GM18526 (cell line): Measurements from ENCODE around the gene MICAL3.

Experiments
- POLR2A ChIP-seq: IDR thresholded peaks from 3 replicates; pipeline ENCODE4 v1.6.1; 2011; ENCODE audit not compliant: insufficient read length; ENCODE audit errors: extremely low read depth

The MICAL3 gene

DNA sequence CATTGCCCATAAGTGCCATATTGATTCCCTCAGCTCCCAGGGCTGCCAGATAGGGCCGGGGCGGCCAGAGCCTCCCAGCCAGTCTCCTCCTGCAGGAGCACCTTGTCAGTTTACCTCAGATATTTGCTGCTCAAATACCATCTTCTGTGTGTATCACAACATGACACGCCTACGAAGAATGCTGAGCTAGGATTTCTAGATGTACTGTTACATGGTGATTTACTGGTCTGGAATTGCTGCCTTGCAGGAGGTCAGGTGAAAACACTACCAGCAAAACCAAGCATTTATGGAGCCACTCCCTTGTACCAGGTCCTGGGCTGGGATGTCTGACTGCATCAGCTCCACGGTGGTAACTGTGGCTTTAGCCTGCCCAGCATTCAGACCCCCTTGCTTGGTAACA, 11.8 kb downstream of the MICAL3 start:
- TF ChIP-seq POLR2A = no peak

DNA sequence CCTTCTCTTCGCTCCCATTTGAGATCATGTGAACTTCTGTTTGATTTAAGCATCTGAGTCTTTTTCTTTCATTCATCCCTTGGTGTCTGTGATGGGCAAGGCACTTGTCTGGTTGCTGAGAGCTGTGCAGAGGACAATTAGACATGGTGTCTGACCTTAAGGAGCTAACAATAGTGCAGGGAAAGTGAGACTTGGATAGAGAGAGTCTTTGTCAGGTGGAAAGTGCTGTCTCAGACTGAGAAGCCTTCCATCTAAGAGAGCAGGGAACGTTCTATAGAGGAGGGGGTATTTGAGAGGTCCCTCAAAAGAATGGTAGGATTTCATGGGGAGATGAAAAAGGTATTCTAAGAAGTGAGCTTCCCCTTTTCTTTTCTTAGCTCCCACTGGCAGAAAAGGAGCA, 14.1 kb downstream of the MICAL3 start:
- no peak for TF ChIP-seq POLR2A

DNA sequence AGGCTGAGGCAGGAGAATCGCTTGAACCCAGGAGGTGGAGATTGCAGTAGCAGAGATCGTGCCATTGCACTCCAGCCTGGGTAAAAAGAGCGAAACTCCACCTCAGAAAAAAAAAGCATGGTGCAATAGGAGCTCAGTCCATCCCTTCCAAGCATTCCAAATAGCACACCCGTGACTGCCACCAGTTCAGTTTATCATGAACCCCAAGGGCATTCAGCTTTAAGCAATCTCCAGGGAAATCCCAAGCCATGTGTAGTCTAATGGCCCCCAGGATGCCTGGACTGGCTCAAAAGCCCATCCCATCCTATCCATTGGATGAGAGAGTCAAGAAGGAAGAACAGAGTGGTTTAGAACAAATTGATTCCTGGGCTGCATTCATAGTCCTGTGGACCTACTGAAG, 16.2 kb downstream of the MICAL3 start:
- no peak for TF ChIP-seq POLR2A

DNA sequence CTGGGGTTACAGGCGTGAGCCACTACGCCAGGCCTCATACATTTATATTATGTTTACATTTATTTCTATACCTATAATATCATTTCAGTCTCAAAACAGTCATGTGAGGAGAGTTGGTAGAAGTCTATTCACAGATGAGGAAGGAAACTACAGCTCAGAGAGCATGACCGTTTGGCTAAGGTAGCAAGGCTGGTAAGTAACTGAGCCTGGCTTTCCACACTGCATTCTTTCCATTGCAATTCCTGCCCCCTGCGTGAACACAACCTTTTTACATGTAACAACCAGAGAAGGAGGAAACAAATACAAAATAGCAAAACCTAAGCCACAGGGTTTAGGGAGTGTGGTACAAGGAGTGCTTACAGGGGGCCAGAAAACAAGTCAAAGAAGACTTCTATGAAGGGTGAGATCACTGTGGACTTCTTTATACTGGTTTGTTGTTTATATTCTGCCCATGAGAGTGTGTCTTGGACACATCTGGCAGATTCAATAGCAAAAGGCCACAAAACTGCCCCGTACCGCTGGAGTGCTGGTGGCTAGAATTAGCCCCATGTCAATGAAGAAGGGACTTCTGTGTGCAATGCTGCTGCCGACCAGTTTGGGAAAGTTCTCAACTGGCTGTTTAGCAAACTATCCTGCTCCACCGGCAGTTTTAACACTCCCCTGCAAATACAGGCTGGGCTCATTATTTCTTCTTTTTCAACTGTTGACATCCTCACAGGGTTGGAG, 19.0 kb downstream of the MICAL3 start:
- no peak for TF ChIP-seq POLR2A

DNA sequence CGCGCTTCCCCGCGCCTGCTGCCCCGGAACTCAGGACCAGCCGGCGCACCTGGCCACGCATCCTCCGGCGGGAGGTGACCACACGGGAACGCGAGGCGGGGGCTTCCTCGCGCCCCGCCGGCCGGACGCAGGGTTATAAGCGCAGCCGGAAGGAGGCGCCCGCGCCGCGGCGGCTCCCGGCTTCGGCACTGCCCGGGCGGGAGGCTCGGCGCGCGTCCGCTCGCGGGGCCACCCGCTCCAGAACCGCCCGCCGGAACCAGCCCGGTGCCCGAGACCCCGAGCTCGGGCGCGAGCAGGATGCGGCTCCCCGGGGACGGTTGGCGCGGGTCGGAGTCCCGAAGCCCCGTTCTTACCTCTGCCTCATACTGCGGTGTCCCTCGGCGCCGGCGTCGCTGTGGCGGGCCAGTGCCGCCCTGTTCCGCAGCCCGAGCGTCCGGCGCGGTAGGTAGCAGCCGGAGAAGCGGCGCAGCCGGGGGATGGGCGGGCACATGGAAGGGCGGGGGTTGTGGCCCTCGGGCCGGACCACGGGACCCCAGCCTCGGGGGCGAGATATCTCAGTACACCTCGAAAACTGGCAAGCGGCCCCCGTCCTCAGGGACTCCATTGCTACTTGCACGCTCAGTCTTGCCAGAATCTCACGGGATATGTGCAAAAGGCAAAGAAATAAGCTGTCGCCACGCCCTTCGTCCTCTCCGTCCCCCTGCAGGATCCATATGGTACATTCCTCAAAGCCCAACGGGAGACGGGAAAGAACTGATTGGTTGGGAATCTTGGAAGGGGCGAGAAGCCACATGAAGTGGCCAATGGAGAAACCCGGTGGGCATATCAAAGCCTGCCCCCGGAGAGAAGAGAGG, 23.1 kb downstream of the MICAL3 start:
- TF ChIP-seq POLR2A = peak; percentile 29

GRCh38 chr22:18000441-18001039, 23.8 kb downstream of the MICAL3 start:
- TF ChIP-seq POLR2A = no peak

DNA sequence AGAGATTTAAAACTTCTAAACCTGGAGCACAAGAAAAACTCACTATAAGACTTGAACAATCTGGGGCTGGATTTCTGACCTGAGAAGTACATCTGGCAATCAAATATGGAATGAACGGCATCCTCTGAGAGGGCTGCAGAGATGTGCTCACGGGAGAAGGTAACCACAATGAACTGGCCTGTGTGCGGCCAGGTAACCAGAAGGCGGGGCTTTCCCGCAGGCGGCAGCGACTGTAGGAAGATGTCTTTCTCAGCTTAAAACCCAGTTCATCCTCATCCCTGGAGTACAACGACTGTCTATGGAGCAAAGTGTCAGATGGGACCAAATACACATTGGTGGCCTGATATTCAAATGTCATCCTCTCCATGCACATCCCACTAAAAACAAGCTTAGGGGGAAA, 24.5 kb downstream of the MICAL3 start:
- TF ChIP-seq POLR2A = no peak

DNA sequence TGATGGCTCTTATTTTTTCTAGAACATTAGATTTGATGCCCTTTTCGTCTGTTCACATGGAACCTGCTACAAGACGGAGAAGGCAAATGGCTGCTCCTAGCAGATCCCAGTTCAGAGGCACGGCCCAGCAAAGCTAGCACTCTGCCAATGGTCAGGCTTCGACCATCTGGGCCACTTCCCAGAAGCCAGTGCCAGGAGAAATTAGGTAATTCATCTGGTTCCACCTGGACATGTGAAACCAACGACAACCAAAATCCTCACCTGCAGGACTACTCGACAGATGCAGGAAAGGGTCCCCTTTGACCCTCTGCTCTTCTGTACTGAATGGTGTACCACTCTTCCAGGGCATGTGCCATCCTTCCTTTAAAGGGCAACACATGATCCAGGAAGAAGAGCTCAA, 25.4 kb downstream of the MICAL3 start:
- TF ChIP-seq POLR2A = no peak

DNA sequence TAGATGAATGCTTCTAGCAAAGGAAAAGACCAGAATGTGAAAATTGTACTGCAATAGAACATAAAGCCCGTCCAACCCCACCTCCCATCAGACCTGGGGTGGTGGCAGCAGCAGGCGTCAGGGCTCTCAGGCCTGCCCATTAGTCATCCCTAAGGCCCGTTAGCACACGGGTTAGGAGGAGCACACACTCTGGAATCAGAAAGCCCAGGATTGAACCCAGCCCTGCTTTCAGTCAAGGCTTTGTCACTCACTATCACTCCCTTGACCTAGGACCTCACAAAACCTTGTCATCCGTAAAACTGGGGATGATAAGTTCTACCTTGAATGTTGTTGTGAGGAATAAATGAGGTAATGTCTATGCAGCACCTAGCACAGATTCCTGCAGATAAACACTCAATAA, 26.9 kb downstream of the MICAL3 start:
- no peak for TF ChIP-seq POLR2A

DNA sequence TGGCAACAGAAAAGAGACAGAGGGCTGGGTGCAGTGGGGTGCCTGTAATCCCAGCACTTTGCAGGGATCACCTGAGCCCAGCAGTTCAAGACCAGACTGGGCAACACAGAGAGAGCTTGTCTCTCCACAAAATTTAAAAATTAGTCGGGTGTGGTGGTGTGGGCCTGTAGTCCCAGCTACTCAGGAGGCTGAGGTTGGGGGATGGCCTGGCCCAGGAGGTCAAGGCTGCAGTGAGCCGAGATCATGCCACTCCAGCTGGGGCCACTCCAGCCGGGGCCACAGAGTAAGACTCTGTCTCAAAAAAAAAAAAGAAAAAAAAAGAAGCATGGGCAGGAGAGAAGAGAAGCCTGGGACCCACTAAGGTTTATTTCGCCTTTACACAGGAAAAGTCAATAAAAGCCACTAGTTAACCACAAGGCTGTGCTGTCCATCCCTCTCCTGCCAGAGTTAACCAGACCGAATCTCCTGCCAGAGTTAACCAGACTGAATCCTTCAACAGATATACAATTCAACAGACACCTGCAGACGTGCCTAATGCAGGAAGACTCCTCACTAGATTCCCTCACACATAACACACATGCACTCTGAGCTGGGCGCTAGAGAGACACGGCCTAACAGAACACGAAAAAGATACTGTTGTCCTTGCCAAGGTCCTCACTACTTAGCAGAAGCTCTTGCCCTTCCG, 29.8 kb downstream of the MICAL3 start:
- TF ChIP-seq POLR2A = no peak

- no peak for TF ChIP-seq POLR2A
Observed at GRCh38 chr22:17990942-17991341, 33.4 kb downstream of the MICAL3 start.

DNA sequence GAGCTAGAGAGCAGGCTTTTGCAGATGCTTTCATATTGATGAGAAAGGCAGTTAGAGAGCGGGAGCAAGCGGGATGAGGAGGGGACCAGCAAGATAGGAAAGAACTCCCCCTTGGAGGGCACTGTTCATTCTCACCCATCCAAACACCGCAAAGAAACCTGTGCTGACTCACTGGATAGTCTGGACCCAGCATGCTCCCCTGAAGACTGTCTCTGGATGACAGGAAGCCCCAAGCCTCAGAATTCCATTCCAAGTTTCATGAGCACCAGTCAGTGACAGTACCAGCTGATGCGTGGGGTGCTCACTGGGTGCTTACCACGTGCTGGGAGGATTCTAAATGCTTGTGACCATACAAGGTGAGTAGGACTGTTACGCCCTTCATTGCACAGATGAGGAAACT, 34.2 kb downstream of the MICAL3 start:
- no peak for TF ChIP-seq POLR2A

- no peak for TF ChIP-seq POLR2A
Observed at GRCh38 chr22:17988800-17989513, 35.4 kb downstream of the MICAL3 start.

- TF ChIP-seq POLR2A = no peak
Observed at GRCh38 chr22:17985606-17986005, 38.8 kb downstream of the MICAL3 start.

- no peak for TF ChIP-seq POLR2A
Observed at GRCh38 chr22:17984114-17984513, 40.2 kb downstream of the MICAL3 start.
